ENCODE data around the gene YTHDF2. TPM values are rescaled to one million over a fixed set of nuclear protein-coding genes. Genes with fewer than 3 reads are reported as not detected.
A peak's percentile ranks its signal among the peaks of the same experiment; 100 is the strongest.
"Not testable (repeated sequence)": the region's sequence is repeated elsewhere in the genome, so short reads cannot be mapped to it uniquely, and the experiment has no call there.

The YTHDF2 gene
- total RNA-seq, 1 donor from 2014 or later, result 59.5 TPM

GRCh38 chr1:28735961-28736449, 735 bp upstream of the YTHDF2 start:
- H3K36me3 ChIP-seq (ENCODE audit: control insufficient read depth in 3 of 3, insufficient read depth in 3 of 3, low read length in 3 of 3), result peaks cover 11 to 17% (median 12%) of the 10 kb centered on the region in 3 donors
- H3K27ac ChIP-seq (ENCODE audit: low read depth, low read length), result peak overlapping the region; percentile 95
- H3K27me3 ChIP-seq (ENCODE audit: control insufficient read depth in 3 of 3, insufficient read depth in 3 of 3, low read length in 3 of 3), result no peaks in the 10 kb centered on the region
- peak overlapping the region; percentile 89 to 91 (median 90) for H3K9ac ChIP-seq (ENCODE audit: low read depth in 1 of 3, low read length in 3 of 3)
- H3K4me3 ChIP-seq (ENCODE audit: low read length in 3 of 3), result peak overlapping the region; percentile 80 to 82 (median 82)
- no peaks in the 10 kb centered on the region for H3K9me3 ChIP-seq (ENCODE audit: control insufficient read depth in 3 of 3, low read length in 3 of 3)
- peaks cover 20 to 25% (median 25%) of the 10 kb centered on the region in 3 donors for H3K4me1 ChIP-seq (ENCODE audit: control insufficient read depth in 3 of 3, insufficient read depth in 3 of 3, low read length in 3 of 3)

- peaks cover 20 to 25% (median 25%) of the 10 kb centered on the region in 3 donors for H3K4me1 ChIP-seq (ENCODE audit: control insufficient read depth in 3 of 3, insufficient read depth in 3 of 3, low read length in 3 of 3)
- H3K9me3 ChIP-seq (ENCODE audit: control insufficient read depth in 3 of 3, low read length in 3 of 3), result no peaks in the 10 kb centered on the region
- peak overlapping the region; percentile 93 to 97 (median 94) for H3K9ac ChIP-seq (ENCODE audit: low read depth in 1 of 3, low read length in 3 of 3)
- peaks cover 19 to 24% (median 23%) of the 10 kb centered on the region in 3 donors for H3K36me3 ChIP-seq (ENCODE audit: control insufficient read depth in 3 of 3, insufficient read depth in 3 of 3, low read length in 3 of 3)
- no peaks in the 10 kb centered on the region for H3K27me3 ChIP-seq (ENCODE audit: control insufficient read depth in 3 of 3, insufficient read depth in 3 of 3, low read length in 3 of 3)
- H3K27ac ChIP-seq (ENCODE audit: low read depth, low read length), result peak overlapping the region; percentile 95
- H3K4me3 ChIP-seq (ENCODE audit: low read length in 3 of 3), result peak overlapping the region; percentile 85 to 90 (median 85)
These were observed 780 bp downstream of the YTHDF2 start for GRCh38 chr1:28737307-28738132.

- H3K4me3 ChIP-seq (ENCODE audit: low read length in 3 of 3), result no peak overlapping the region
- H3K27me3 ChIP-seq (ENCODE audit: control insufficient read depth in 3 of 3, insufficient read depth in 3 of 3, low read length in 3 of 3), result no peaks in the 10 kb centered on the region
- peaks cover 40 to 50% (median 47%) of the 10 kb centered on the region in 3 donors for H3K36me3 ChIP-seq (ENCODE audit: control insufficient read depth in 3 of 3, insufficient read depth in 3 of 3, low read length in 3 of 3)
- H3K27ac ChIP-seq (ENCODE audit: low read depth, low read length), result no peak overlapping the region
- peaks cover 24 to 36% (median 31%) of the 10 kb centered on the region in 3 donors for H3K4me1 ChIP-seq (ENCODE audit: control insufficient read depth in 3 of 3, insufficient read depth in 3 of 3, low read length in 3 of 3)
- peak overlapping the region in 1 of 3 donors; percentile 0 for H3K9ac ChIP-seq (ENCODE audit: low read depth in 1 of 3, low read length in 3 of 3)
- no peaks in the 10 kb centered on the region for H3K9me3 ChIP-seq (ENCODE audit: control insufficient read depth in 3 of 3, low read length in 3 of 3)
These were observed 3.4 kb downstream of the YTHDF2 start for GRCh38 chr1:28740118-28740517.

GRCh38 chr1:28744184-28744583, 7.4 kb downstream of the YTHDF2 start:
- peaks cover 16 to 35% (median 31%) of the 10 kb centered on the region in 3 donors for H3K4me1 ChIP-seq (ENCODE audit: control insufficient read depth in 3 of 3, insufficient read depth in 3 of 3, low read length in 3 of 3)
- H3K4me3 ChIP-seq (ENCODE audit: low read length in 3 of 3), result no peak overlapping the region
- H3K27me3 ChIP-seq (ENCODE audit: control insufficient read depth in 3 of 3, insufficient read depth in 3 of 3, low read length in 3 of 3), result no peaks in the 10 kb centered on the region
- no peak overlapping the region for H3K9ac ChIP-seq (ENCODE audit: low read depth in 1 of 3, low read length in 3 of 3)
- H3K27ac ChIP-seq (ENCODE audit: low read depth, low read length), result no peak overlapping the region
- H3K9me3 ChIP-seq (ENCODE audit: control insufficient read depth in 3 of 3, low read length in 3 of 3), result no peaks in the 10 kb centered on the region
- H3K36me3 ChIP-seq (ENCODE audit: control insufficient read depth in 3 of 3, insufficient read depth in 3 of 3, low read length in 3 of 3), result peaks cover 34 to 43% (median 41%) of the 10 kb centered on the region in 3 donors

GRCh38 chr1:28745653-28746173, 9.0 kb downstream of the YTHDF2 start:
- Histone ChIP-seq H3K36me3 (ENCODE audit: control insufficient read depth in 3 of 3, insufficient read depth in 3 of 3, low read length in 3 of 3) (peaks cover 30 to 37% (median 33%) of the 10 kb centered on the region in 3 donors), H3K27me3 (ENCODE audit: control insufficient read depth in 3 of 3, insufficient read depth in 3 of 3, low read length in 3 of 3) (no peaks in the 10 kb centered on the region), H3K27ac (ENCODE audit: low read depth, low read length) (no peak overlapping the region), H3K4me3 (ENCODE audit: low read length in 3 of 3) (no peak overlapping the region), H3K9me3 (ENCODE audit: control insufficient read depth in 3 of 3, low read length in 3 of 3) (no peaks in the 10 kb centered on the region), H3K9ac (ENCODE audit: low read depth in 1 of 3, low read length in 3 of 3) (no peak overlapping the region), H3K4me1 (ENCODE audit: control insufficient read depth in 3 of 3, insufficient read depth in 3 of 3, low read length in 3 of 3) (peaks cover 10 to 29% (median 26%) of the 10 kb centered on the region in 3 donors)

- Histone ChIP-seq H3K4me1 (ENCODE audit: control insufficient read depth in 3 of 3, insufficient read depth in 3 of 3, low read length in 3 of 3) (peaks cover 17 to 48% (median 44%) of the 10 kb centered on the region in 3 donors), H3K36me3 (ENCODE audit: control insufficient read depth in 3 of 3, insufficient read depth in 3 of 3, low read length in 3 of 3) (peaks cover 0 to 4% (median under 1%) of the 10 kb centered on the region in 3 donors), H3K9ac (ENCODE audit: low read depth in 1 of 3, low read length in 3 of 3) (peak overlapping the region in 1 of 3 donors; percentile 12), H3K27ac (ENCODE audit: low read depth, low read length) (no peak overlapping the region), H3K4me3 (ENCODE audit: low read length in 3 of 3) (no peak overlapping the region), H3K27me3 (ENCODE audit: control insufficient read depth in 3 of 3, insufficient read depth in 3 of 3, low read length in 3 of 3) (no peaks in the 10 kb centered on the region), H3K9me3 (ENCODE audit: control insufficient read depth in 3 of 3, low read length in 3 of 3) (no peaks in the 10 kb centered on the region)
These were observed 13.6 kb downstream of the YTHDF2 start for GRCh38 chr1:28750330-28750729.

GRCh38 chr1:28750771-28751294, 14.1 kb downstream of the YTHDF2 start:
- not testable (repeated sequence) for H3K36me3 ChIP-seq (ENCODE audit: control insufficient read depth in 3 of 3, insufficient read depth in 3 of 3, low read length in 3 of 3); H3K9me3 ChIP-seq (ENCODE audit: control insufficient read depth in 3 of 3, low read length in 3 of 3); H3K4me3 ChIP-seq (ENCODE audit: low read length in 3 of 3); H3K9ac ChIP-seq (ENCODE audit: low read depth in 1 of 3, low read length in 3 of 3); H3K27ac ChIP-seq (ENCODE audit: low read depth, low read length); H3K27me3 ChIP-seq (ENCODE audit: control insufficient read depth in 3 of 3, insufficient read depth in 3 of 3, low read length in 3 of 3)
- peaks cover 17 to 51% (median 48%) of the 10 kb centered on the region in 3 donors for H3K4me1 ChIP-seq (ENCODE audit: control insufficient read depth in 3 of 3, insufficient read depth in 3 of 3, low read length in 3 of 3)

GRCh38 chr1:28751315-28752060, 14.7 kb downstream of the YTHDF2 start:
- H3K9me3 ChIP-seq (ENCODE audit: control insufficient read depth in 3 of 3, low read length in 3 of 3), result no peaks in the 10 kb centered on the region
- H3K27ac ChIP-seq (ENCODE audit: low read depth, low read length), result no peak overlapping the region
- H3K27me3 ChIP-seq (ENCODE audit: control insufficient read depth in 3 of 3, insufficient read depth in 3 of 3, low read length in 3 of 3), result no peaks in the 10 kb centered on the region
- H3K9ac ChIP-seq (ENCODE audit: low read depth in 1 of 3, low read length in 3 of 3), result no peak overlapping the region
- H3K4me1 ChIP-seq (ENCODE audit: control insufficient read depth in 3 of 3, insufficient read depth in 3 of 3, low read length in 3 of 3), result peaks cover 17 to 51% (median 47%) of the 10 kb centered on the region in 3 donors
- peaks cover 0 to 4% (median 0%) of the 10 kb centered on the region in 3 donors for H3K36me3 ChIP-seq (ENCODE audit: control insufficient read depth in 3 of 3, insufficient read depth in 3 of 3, low read length in 3 of 3)
- H3K4me3 ChIP-seq (ENCODE audit: low read length in 3 of 3), result no peak overlapping the region

GRCh38 chr1:28755701-28756100, 19.0 kb downstream of the YTHDF2 start:
- no peak overlapping the region for H3K27ac ChIP-seq (ENCODE audit: low read depth, low read length)
- H3K36me3 ChIP-seq (ENCODE audit: control insufficient read depth in 3 of 3, insufficient read depth in 3 of 3, low read length in 3 of 3), result peaks cover 0 to 6% (median 0%) of the 10 kb centered on the region in 3 donors
- no peaks in the 10 kb centered on the region for H3K9me3 ChIP-seq (ENCODE audit: control insufficient read depth in 3 of 3, low read length in 3 of 3)
- H3K4me1 ChIP-seq (ENCODE audit: control insufficient read depth in 3 of 3, insufficient read depth in 3 of 3, low read length in 3 of 3), result peaks cover 20 to 55% (median 41%) of the 10 kb centered on the region in 3 donors
- no peaks in the 10 kb centered on the region for H3K27me3 ChIP-seq (ENCODE audit: control insufficient read depth in 3 of 3, insufficient read depth in 3 of 3, low read length in 3 of 3)
- H3K9ac ChIP-seq (ENCODE audit: low read depth in 1 of 3, low read length in 3 of 3), result peak overlapping the region in 1 of 3 donors; percentile 15
- H3K4me3 ChIP-seq (ENCODE audit: low read length in 3 of 3), result no peak overlapping the region

Data from skeletal muscle tissue (tissue), 4 donors.